HepG2 (cell line): ENCODE measurements around the gene USP2. TPM values are rescaled to one million over a fixed set of nuclear protein-coding genes. Genes with fewer than 3 reads are reported as not detected.

Source experiments
- CCDC6 ChIP-seq: sonication (generic); formaldehyde crosslinking; IDR thresholded peaks from 2 replicates; pipeline ENCODE4 v1.8.1; 2022; ENCODE audit warnings: mild to moderate bottlenecking, missing genetic modification reagents, moderate library complexity
- CREM ChIP-seq, 2 experiments: sonication (generic) in 1 of 2; formaldehyde crosslinking in 1 of 2; IDR thresholded peaks; 2 replicates each; pipeline versions ENCODE4 v1.4.0 to v1.6.1; 2016 to 2020; ENCODE audit warnings: antibody characterized with exemption in 1 of 2, mild to moderate bottlenecking in 1 of 2, missing genetic modification reagents in 1 of 2
- JDP2 ChIP-seq: sonication (generic); formaldehyde crosslinking; IDR thresholded peaks from 2 replicates; pipeline ENCODE4 v1.8.1; 2022; ENCODE audit warnings: missing genetic modification reagents, borderline replicate concordance
- KDM3A ChIP-seq: IDR thresholded peaks from 2 replicates; pipeline ENCODE4 v1.6.1; 2018; ENCODE audit warnings: low read depth, missing compliant biosample characterization
- LBX2 ChIP-seq: sonication (generic); formaldehyde crosslinking; IDR thresholded peaks from 2 replicates; pipeline ENCODE4 v1.5.0; 2020; ENCODE audit warnings: missing genetic modification reagents, mild to moderate bottlenecking, borderline replicate concordance
- MAZ ChIP-seq, 2 experiments: sonication (generic) in 1 of 2; formaldehyde crosslinking in 1 of 2; IDR thresholded peaks; 2 replicates each; pipeline versions ENCODE4 v1.5.0 to v1.6.1; 2012 to 2020; ENCODE audit warnings: low read depth in 2 of 2, mild to moderate bottlenecking in 2 of 2, borderline replicate concordance in 1 of 2, improper control_type of control experiment in 1 of 2, low read length in 1 of 2, missing genetic modification reagents in 1 of 2, moderate library complexity in 1 of 2
- NFIB ChIP-seq: sonication (generic); formaldehyde crosslinking; IDR thresholded peaks from 2 replicates; pipeline ENCODE4 v1.9.0; 2021; ENCODE audit warnings: missing genetic modification reagents, mild to moderate bottlenecking, borderline replicate concordance
- NPAS2 ChIP-seq: sonication (generic); formaldehyde crosslinking; IDR thresholded peaks from 2 replicates; pipeline ENCODE4 v1.8.0; 2022; ENCODE audit warnings: mild to moderate bottlenecking, missing genetic modification reagents, borderline replicate concordance
- NRL ChIP-seq: sonication (generic); formaldehyde crosslinking; IDR thresholded peaks from 2 replicates; pipeline ENCODE4 v1.5.0; 2020; ENCODE audit warnings: missing genetic modification reagents, mild to moderate bottlenecking, moderate library complexity, borderline replicate concordance
- PHF5A ChIP-seq: IDR thresholded peaks from one replicate; pipeline ENCODE4 v1.6.1; 2018; ENCODE audit warnings: low read depth, missing genetic modification reagents; ENCODE audit not compliant: unreplicated experiment
- POGZ ChIP-seq: sonication (generic); formaldehyde crosslinking; IDR thresholded peaks from 2 replicates; pipeline ENCODE4 v1.4.0; 2020; ENCODE audit warnings: mild to moderate bottlenecking, missing genetic modification reagents
- RFXANK ChIP-seq: IDR thresholded peaks from 2 replicates; pipeline ENCODE4 v1.6.1; 2016
- XRCC5 ChIP-seq: fragments of 200-400 bp; formaldehyde crosslinking; optimal IDR thresholded peaks from 2 replicates; pipeline ENCODE3; 2017; ENCODE audit warnings: mild to moderate bottlenecking, low read length
- YEATS2 ChIP-seq: sonication (generic); formaldehyde crosslinking; IDR thresholded peaks from 2 replicates; pipeline ENCODE4 v1.4.0; 2020; ENCODE audit warnings: missing genetic modification reagents, borderline replicate concordance
- ZNF644 ChIP-seq: IDR thresholded peaks from 2 replicates; pipeline ENCODE4 v1.6.1; 2016; ENCODE audit warnings: low read depth
- ZNF75D ChIP-seq: sonication (generic); formaldehyde crosslinking; IDR thresholded peaks from 2 replicates; pipeline ENCODE4 v1.8.1; 2023; ENCODE audit warnings: missing genetic modification reagents, mild to moderate bottlenecking, borderline replicate concordance
- polyA plus RNA-seq, 8 experiments: library from polyadenylated mRNA; depleted of rRNA in 3 of 8; stranded (reverse) in 7 of 8; unstranded in 1 of 8; fragments of >200 nt; fragmentation: Illumina TruSeq in 4 of 8; extraction: Trizol in 4 of 8; gene quantifications; 2 replicates each; pipeline versions ENCODE4 v1.2.1 to v1.2.3, GENCODE V29; 2011 to 2016; ENCODE audit warnings: low read depth in 4 of 8, missing spikeins in 1 of 8, mixed read lengths in 1 of 8; ENCODE audit not compliant: insufficient read depth in 1 of 8
- total RNA-seq, 5 experiments: library from RNA; depleted of rRNA; stranded (reverse); fragments of >200 nt; fragmentation: Illumina TruSeq; extraction: Trizol; gene quantifications; 2 replicates each; pipeline ENCODE4 v1.2.3, GENCODE V29; 2016; ENCODE audit warnings: low read depth in 1 of 5
- TF ChIP-seq, protein P1 (sequence below): sonication (generic); formaldehyde crosslinking; IDR thresholded peaks from 2 replicates; pipeline ENCODE4 v1.5.0; 2020; ENCODE audit warnings: missing genetic modification reagents
- TF ChIP-seq, protein P2 (sequence below): IDR thresholded peaks from 2 replicates; pipeline ENCODE4 v1.6.1; 2016
- TF ChIP-seq, protein P3 (sequence below): sonication (generic); formaldehyde crosslinking; IDR thresholded peaks from 2 replicates; pipeline ENCODE4 v1.9.0; 2021; ENCODE audit warnings: missing genetic modification reagents, borderline replicate concordance
- TF ChIP-seq, protein P4 (sequence below): sonication (generic); formaldehyde crosslinking; IDR thresholded peaks from 2 replicates; pipeline ENCODE4 v1.4.0; 2020; ENCODE audit warnings: missing genetic modification reagents
- TF ChIP-seq, protein P5 (sequence below): sonication (generic); formaldehyde crosslinking; IDR thresholded peaks from 2 replicates; pipeline ENCODE4 v1.8.0; 2022; ENCODE audit warnings: mild to moderate bottlenecking, missing genetic modification reagents, borderline replicate concordance

The USP2 gene
- total and polyA plus RNA-seq, 2 of the 13 experiments (the other 11 are each of a cell fraction or from before 2014, with no cell fraction given): 2.5 to 6.0 TPM

DNA sequence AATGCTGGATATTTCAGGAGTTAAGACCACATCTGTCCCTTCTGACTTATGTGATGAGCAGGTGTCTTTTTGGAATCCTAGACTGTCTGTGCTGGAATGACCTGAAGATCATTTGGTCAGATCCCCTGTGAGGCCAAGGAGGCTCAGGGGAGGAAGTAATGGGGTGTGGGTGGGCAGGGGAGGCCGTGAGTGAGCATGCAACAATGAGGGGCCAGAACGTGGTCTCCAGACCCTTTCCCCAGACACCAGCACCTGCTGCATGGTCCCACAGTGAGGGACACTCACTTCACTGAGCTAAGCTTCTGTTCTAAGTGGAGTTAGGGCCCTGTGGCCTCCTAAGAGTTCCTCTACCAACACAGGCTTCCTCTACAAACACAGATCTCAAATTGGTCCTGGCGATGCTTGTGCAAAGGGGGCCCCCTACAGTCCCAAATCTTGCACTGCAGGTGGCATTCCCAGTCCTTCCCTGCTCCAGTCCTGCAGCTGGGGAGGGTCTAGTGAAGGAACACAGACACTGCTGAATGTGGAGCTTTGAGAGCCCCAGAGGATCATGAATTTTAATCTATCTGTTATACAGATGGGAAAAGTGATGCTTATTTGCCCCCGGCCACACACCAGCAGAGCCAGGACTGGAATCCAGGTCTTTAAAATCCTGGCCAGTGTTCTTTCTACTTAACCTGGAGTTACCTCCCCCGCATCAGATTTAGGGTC is 7.4 kb downstream of the USP2 start (continued):
- TF ChIP-seq LBX2 (CRISPR knock-in tag): no peak
- TF ChIP-seq, protein P1, sequence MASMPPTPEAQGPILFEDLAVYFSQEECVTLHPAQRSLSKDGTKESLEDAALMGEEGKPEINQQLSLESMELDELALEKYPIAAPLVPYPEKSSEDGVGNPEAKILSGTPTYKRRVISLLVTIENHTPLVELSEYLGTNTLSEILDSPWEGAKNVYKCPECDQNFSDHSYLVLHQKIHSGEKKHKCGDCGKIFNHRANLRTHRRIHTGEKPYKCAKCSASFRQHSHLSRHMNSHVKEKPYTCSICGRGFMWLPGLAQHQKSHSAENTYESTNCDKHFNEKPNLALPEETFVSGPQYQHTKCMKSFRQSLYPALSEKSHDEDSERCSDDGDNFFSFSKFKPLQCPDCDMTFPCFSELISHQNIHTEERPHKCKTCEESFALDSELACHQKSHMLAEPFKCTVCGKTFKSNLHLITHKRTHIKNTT (CRISPR knock-in tag): no peak
- TF ChIP-seq, protein P2, sequence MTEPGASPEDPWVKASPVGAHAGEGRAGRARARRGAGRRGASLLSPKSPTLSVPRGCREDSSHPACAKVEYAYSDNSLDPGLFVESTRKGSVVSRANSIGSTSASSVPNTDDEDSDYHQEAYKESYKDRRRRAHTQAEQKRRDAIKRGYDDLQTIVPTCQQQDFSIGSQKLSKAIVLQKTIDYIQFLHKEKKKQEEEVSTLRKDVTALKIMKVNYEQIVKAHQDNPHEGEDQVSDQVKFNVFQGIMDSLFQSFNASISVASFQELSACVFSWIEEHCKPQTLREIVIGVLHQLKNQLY (CRISPR knock-in tag): no peak
- TF ChIP-seq RFXANK: no peak
- TF ChIP-seq NRL (CRISPR knock-in tag): no peak
- TF ChIP-seq CREM (IDR thresholded peaks at IDR 0.05): no peak
- TF ChIP-seq CREM (CRISPR knock-in tag; IDR thresholded peaks at IDR 0.05): no peak
- TF ChIP-seq, protein P3, sequence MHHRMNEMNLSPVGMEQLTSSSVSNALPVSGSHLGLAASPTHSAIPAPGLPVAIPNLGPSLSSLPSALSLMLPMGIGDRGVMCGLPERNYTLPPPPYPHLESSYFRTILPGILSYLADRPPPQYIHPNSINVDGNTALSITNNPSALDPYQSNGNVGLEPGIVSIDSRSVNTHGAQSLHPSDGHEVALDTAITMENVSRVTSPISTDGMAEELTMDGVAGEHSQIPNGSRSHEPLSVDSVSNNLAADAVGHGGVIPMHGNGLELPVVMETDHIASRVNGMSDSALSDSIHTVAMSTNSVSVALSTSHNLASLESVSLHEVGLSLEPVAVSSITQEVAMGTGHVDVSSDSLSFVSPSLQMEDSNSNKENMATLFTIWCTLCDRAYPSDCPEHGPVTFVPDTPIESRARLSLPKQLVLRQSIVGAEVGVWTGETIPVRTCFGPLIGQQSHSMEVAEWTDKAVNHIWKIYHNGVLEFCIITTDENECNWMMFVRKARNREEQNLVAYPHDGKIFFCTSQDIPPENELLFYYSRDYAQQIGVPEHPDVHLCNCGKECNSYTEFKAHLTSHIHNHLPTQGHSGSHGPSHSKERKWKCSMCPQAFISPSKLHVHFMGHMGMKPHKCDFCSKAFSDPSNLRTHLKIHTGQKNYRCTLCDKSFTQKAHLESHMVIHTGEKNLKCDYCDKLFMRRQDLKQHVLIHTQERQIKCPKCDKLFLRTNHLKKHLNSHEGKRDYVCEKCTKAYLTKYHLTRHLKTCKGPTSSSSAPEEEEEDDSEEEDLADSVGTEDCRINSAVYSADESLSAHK (CRISPR knock-in tag): no peak
- 0 out of 2 replicates have a peak, but pooled peaks have one; percentile 20 for TF ChIP-seq YEATS2
- no peak for TF ChIP-seq CCDC6 (CRISPR knock-in tag)
- TF ChIP-seq XRCC5: peak; percentile 77
- TF ChIP-seq JDP2 (CRISPR knock-in tag): no peak
- TF ChIP-seq KDM3A (CRISPR knock-in tag): 0 out of 2 replicates have a peak, but pooled peaks have one; percentile 69
- no peak for TF ChIP-seq ZNF75D (CRISPR knock-in tag)
- TF ChIP-seq, protein P4, sequence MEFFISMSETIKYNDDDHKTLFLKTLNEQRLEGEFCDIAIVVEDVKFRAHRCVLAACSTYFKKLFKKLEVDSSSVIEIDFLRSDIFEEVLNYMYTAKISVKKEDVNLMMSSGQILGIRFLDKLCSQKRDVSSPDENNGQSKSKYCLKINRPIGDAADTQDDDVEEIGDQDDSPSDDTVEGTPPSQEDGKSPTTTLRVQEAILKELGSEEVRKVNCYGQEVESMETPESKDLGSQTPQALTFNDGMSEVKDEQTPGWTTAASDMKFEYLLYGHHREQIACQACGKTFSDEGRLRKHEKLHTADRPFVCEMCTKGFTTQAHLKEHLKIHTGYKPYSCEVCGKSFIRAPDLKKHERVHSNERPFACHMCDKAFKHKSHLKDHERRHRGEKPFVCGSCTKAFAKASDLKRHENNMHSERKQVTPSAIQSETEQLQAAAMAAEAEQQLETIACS (CRISPR knock-in tag): no peak
- TF ChIP-seq POGZ: no peak
- TF ChIP-seq PHF5A (CRISPR knock-in tag): no peak
- no peak for TF ChIP-seq NFIB (CRISPR knock-in tag)
- TF ChIP-seq ZNF644 (CRISPR knock-in tag): no peak
- no peak for TF ChIP-seq NPAS2 (CRISPR knock-in tag)
- TF ChIP-seq MAZ (IDR thresholded peaks at IDR 0.05; ENCODE audit: borderline replicate concordance, low read depth, low read length): no peak
- TF ChIP-seq MAZ (CRISPR knock-in tag; IDR thresholded peaks at IDR 0.05; ENCODE audit: low read depth): no peak
- TF ChIP-seq, protein P5, sequence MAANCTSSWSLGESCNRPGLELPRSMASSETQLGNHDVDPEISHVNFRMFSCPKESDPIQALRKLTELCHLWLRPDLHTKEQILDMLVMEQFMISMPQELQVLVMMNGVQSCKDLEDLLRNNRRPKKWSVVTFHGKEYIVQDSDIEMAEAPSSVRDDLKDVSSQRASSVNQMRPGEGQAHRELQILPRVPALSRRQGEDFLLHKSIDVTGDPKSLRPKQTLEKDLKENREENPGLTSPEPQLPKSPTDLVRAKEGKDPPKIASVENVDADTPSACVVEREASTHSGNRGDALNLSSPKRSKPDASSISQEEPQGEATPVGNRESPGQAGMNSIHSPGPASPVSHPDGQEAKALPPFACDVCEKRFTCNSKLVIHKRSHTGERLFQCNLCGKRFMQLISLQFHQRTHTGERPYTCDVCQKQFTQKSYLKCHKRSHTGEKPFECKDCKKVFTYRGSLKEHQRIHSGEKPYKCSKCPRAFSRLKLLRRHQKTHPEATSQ (CRISPR knock-in tag): no peak
